ENCODE data around the gene PMS1.

GRCh38 chr2:189803431-189803830 is 19.2 kb downstream of the PMS1 start:
- TF ChIP-seq CTCF (IDR thresholded peaks at IDR 0.05) (no peak), POLR2A (IDR thresholded peaks at IDR 0.05) (no peak)

Data from heart left ventricle (tissue), 13 donors.